Mesothelial cell of epicardium (in vitro differentiated cells): ENCODE measurements around the gene NFU1. TPM values are rescaled to one million over a fixed set of nuclear protein-coding genes. Genes with fewer than 3 reads are reported as not detected.
"Not testable (repeated sequence)": the region's sequence is repeated elsewhere in the genome, so short reads cannot be mapped to it uniquely, and the experiment has no call there.

Experiments used
- DNase-seq, 2 experiments: peaks; one replicate each; pipeline ENCODE4 v3.0.0; 2021; ENCODE audit warnings: low spot score in 2 of 2; ENCODE audit not compliant: unreplicated experiment in 2 of 2
- H3K27ac Mint-ChIP-seq: 2 replicates; pipeline ENCODE4 v1.8.0; 2021; ENCODE audit warnings: mixed read lengths
- H3K27me3 Mint-ChIP-seq: 2 replicates; pipeline ENCODE4 v1.8.0; 2021; ENCODE audit warnings: low read depth, mixed read lengths
- H3K36me3 Mint-ChIP-seq: 2 replicates; pipeline ENCODE4 v1.8.0; 2021; ENCODE audit warnings: mixed read lengths
- H3K4me1 Mint-ChIP-seq: 2 replicates; pipeline ENCODE4 v1.8.0; 2021; ENCODE audit warnings: mixed read lengths
- H3K4me3 Mint-ChIP-seq: 2 replicates; pipeline ENCODE4 v1.8.0; 2021; ENCODE audit warnings: mild to moderate bottlenecking, moderate library complexity, mixed read lengths
- H3K9me3 Mint-ChIP-seq: 2 replicates; pipeline ENCODE4 v1.8.0; 2021; ENCODE audit warnings: mixed read lengths
- total RNA-seq: library from RNA; stranded (reverse); gene quantifications from 3 replicates; pipeline ENCODE4 v1.2.1, GENCODE V29; 2021
- TF ChIP-seq, protein P1 (sequence below): fragments of 200-600 bp; sonication (generic); IDR thresholded peaks from one replicate; pipeline ENCODE4 v1.5.0; 2021; ENCODE audit warnings: antibody characterized with exemption; ENCODE audit not compliant: unreplicated experiment

The NFU1 gene
- total RNA-seq, 1 donor from 2014 or later, result 34.7 TPM

DNA sequence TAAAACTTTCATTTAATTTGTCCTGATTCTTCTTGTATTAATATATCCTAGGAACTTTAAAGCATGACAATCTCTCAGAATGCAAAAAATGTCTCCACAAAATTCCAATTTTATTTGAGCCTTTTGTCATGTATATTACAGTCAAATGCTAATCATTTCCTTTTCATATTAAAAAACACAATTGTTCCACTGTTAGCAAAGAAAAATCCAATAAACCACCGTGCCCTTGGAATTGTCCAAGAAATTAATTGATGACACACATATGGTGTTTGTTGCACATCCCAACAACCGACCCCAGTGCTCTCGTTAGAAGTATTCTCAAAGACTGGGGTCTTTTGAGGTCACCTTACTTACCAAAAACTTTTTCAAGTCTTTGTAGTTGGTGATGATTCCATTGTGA is 78.3 kb downstream of the NFU1 start:
- Mint-ChIP-seq H3K27ac (no peak overlapping the region), H3K9me3 (no peaks in the 10 kb centered on the region), H3K27me3 (no peaks in the 10 kb centered on the region), H3K4me3 (no peak overlapping the region), H3K36me3 (peaks cover 40% of the 10 kb centered on the region), H3K4me1 (no peaks in the 10 kb centered on the region)
- DNase-seq, result no peak
- TF ChIP-seq, protein P1, sequence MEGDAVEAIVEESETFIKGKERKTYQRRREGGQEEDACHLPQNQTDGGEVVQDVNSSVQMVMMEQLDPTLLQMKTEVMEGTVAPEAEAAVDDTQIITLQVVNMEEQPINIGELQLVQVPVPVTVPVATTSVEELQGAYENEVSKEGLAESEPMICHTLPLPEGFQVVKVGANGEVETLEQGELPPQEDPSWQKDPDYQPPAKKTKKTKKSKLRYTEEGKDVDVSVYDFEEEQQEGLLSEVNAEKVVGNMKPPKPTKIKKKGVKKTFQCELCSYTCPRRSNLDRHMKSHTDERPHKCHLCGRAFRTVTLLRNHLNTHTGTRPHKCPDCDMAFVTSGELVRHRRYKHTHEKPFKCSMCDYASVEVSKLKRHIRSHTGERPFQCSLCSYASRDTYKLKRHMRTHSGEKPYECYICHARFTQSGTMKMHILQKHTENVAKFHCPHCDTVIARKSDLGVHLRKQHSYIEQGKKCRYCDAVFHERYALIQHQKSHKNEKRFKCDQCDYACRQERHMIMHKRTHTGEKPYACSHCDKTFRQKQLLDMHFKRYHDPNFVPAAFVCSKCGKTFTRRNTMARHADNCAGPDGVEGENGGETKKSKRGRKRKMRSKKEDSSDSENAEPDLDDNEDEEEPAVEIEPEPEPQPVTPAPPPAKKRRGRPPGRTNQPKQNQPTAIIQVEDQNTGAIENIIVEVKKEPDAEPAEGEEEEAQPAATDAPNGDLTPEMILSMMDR, result no peak

DNA sequence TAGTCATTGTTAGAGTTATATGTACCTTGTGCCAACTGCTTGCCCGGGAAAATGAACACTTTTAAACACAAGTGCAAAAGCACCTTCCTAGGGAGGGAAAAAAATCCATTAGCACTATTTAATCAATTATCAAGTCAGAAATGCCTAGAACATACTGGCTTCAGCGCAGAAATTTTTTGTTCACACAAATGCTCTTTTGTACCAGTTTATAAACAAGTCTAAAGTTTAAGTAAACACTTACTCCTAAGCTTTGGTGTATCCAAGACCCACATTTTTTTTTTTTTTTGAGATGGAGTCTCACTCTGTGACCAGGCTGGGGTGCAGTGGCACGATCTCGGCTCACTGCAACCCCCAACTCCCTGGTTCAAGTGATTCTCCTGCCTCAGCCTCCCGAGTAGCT is 80.8 kb downstream of the NFU1 start:
- Mint-ChIP-seq H3K9me3 (no peaks in the 10 kb centered on the region), H3K4me3 (no peak overlapping the region), H3K27me3 (no peaks in the 10 kb centered on the region), H3K36me3 (peaks cover 31% of the 10 kb centered on the region), H3K27ac (no peak overlapping the region), H3K4me1 (no peaks in the 10 kb centered on the region)
- no peak for DNase-seq
- TF ChIP-seq, protein P1, result no peak

DNA sequence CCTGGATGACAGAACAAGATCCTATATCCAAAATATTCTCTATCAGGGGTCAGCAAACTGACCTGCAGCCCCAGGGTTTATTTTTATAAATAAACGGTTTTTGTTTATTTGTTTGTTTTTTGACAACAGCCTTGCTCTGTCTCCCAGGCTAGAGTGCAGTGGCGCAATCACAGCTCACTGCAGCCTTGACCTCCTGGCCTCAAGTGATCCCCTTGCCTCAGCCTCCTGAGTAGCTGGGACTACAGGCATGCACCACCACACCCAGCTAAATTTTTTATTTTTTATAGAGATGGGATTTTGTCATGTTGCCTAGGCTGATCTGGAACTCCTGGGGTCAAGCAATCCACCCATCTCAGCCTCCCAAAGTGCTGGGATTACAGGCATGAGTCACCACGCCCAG is 82.3 kb downstream of the NFU1 start:
- H3K36me3 Mint-ChIP-seq, result peaks cover 26% of the 10 kb centered on the region
- not testable (repeated sequence) for H3K4me1 Mint-ChIP-seq, H3K27ac Mint-ChIP-seq

DNA sequence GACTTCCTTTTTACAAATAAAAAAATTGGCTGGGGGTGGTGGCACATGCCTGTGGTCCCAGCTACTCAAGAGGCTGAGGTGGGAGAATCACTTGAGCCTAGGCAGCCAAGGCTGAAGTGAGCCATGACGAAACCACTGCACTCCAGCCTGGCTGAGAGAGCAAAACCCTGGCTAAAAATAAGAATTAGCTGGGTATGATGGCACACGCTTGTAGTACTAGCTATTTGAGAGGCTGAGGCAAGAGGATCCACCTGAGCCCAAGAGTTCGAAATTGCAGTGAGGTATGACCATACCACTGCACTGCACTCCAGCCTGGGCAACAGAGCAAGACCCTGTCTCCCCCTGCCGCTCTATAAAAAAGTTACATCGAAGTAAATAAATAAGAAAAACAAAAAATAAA is 83.9 kb downstream of the NFU1 start:
- no peak for DNase-seq
- H3K36me3 Mint-ChIP-seq, result peaks cover 40% of the 10 kb centered on the region
- no peaks in the 10 kb centered on the region for H3K4me1 Mint-ChIP-seq
- H3K4me3 Mint-ChIP-seq, result no peak overlapping the region
- H3K27me3 Mint-ChIP-seq, result no peaks in the 10 kb centered on the region
- no peaks in the 10 kb centered on the region for H3K9me3 Mint-ChIP-seq
- no peak overlapping the region for H3K27ac Mint-ChIP-seq
- TF ChIP-seq, protein P1, result no peak

More for the DNA sequence above, 82.3 kb downstream of the NFU1 start:
- not testable (repeated sequence) for H3K9me3 Mint-ChIP-seq, H3K4me3 Mint-ChIP-seq, DNase-seq, H3K27me3 Mint-ChIP-seq

DNA sequence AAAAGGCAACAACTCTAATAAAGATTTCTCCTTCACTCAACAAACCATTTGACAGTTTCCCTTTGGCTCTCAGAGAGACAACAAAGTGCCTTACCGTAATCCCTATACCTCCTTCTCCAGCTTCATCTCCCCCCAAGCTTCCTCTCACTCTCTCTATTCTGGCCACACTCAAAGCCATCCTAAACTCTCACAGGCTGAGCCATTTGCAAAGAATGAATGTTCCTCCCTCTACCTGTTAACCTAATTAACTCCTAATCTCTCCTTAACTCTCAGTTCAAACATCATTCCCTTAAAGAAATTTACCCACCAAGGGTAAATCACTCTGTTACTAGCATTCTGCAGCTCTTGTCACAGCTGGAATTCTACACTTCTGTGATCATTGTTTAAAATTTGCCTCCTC is 88.5 kb downstream of the NFU1 start:
- Mint-ChIP-seq H3K4me1 (no peaks in the 10 kb centered on the region), H3K27ac (no peak overlapping the region), H3K27me3 (no peaks in the 10 kb centered on the region), H3K4me3 (no peak overlapping the region), H3K9me3 (no peaks in the 10 kb centered on the region), H3K36me3 (peaks cover 35% of the 10 kb centered on the region)
- TF ChIP-seq, protein P1, result no peak
- DNase-seq, result no peak

Other genes starting within 250 kb of the NFU1 start
- gene GFPT1, start 50.2 kb downstream of the NFU1 start, total RNA-seq, result 49.5 to 52.7 TPM (median 50.4 TPM) in 3 replicates
- 65.4 to 70.7 TPM (median 66.4 TPM) in 3 replicates for gene AAK1, start 206.3 kb upstream of the NFU1 start, total RNA-seq